ENCODE results near the gene OR2Y1. TPM values are rescaled to one million over a fixed set of nuclear protein-coding genes. Genes with fewer than 3 reads are reported as not detected.

Gene OR2Y1
- total and polyA plus RNA-seq, 3 donors from 2014 or later, result not detected

Small RNA genes lying within 50 kb of the gene (small RNA-seq; reads per million reads assigned to genes)
- gene RNU1-17P, result 0 reads per million in 2 donors

Other genes with a start within 250 kb of the OR2Y1 start
- 10 to 100 TPM; 28.9 to 29.7 TPM for gene CNOT6, start 245.7 kb downstream of the OR2Y1 start, total RNA-seq
- gene CNOT6, start 245.7 kb downstream of the OR2Y1 start, polyA plus RNA-seq (ENCODE audit: insufficient read depth, low read depth, low replicate concordance), result 22.1 TPM
- 10 to 100 TPM in 1 of 2 donors, 1 to 10 TPM in 1; 9.8 to 15.7 TPM for gene SCGB3A1, start 148.6 kb downstream of the OR2Y1 start, total RNA-seq
- gene SCGB3A1, start 148.6 kb downstream of the OR2Y1 start, polyA plus RNA-seq (ENCODE audit: insufficient read depth, low read depth, low replicate concordance), result 0.82 TPM
- gene FLT4, start 90.5 kb downstream of the OR2Y1 start, total RNA-seq, result 10 to 100 TPM; 23.5 to 24.2 TPM
- 11.9 TPM for gene FLT4, start 90.5 kb downstream of the OR2Y1 start, polyA plus RNA-seq (ENCODE audit: insufficient read depth, low read depth, low replicate concordance)
- 100 to 1,000 TPM in 1 of 2 donors, 10 to 100 TPM in 1; 95.8 to 136 TPM for gene MGAT1, start 62.7 kb upstream of the OR2Y1 start, total RNA-seq
- 106 TPM for gene MGAT1, start 62.7 kb upstream of the OR2Y1 start, polyA plus RNA-seq (ENCODE audit: insufficient read depth, low read depth, low replicate concordance)
- 10 to 100 TPM; 27.1 to 32.3 TPM for gene ZFP62, start 121.2 kb upstream of the OR2Y1 start, total RNA-seq
- 29.2 TPM for gene ZFP62, start 121.2 kb upstream of the OR2Y1 start, polyA plus RNA-seq (ENCODE audit: insufficient read depth, low read depth, low replicate concordance)
- 10 to 100 TPM; 13.1 to 14.7 TPM for gene BTNL8, start 159.1 kb upstream of the OR2Y1 start, total RNA-seq
- gene BTNL8, start 159.1 kb upstream of the OR2Y1 start, polyA plus RNA-seq (ENCODE audit: insufficient read depth, low read depth, low replicate concordance), result 10.3 TPM
- 1 to 10 TPM in 1 of 2 donors, not detected in 1; 4.1 TPM for gene BTNL3, start 248.8 kb upstream of the OR2Y1 start, total RNA-seq
- gene BTNL3, start 248.8 kb upstream of the OR2Y1 start, polyA plus RNA-seq (ENCODE audit: insufficient read depth, low read depth, low replicate concordance), result not detected